Measurements from ENCODE around the gene HOXB3. TPM values are rescaled to one million over a fixed set of nuclear protein-coding genes. Genes with fewer than 3 reads are reported as not detected.

HOXB3 gene
- polyA plus RNA-seq, 1 donor from 2014 or later = not detected

- Histone ChIP-seq H3K27ac (ENCODE audit: low read length) (no peak overlapping the region), H3K9me2 (ENCODE audit: insufficient read depth, low read length) (no peaks in the 10 kb centered on the region), H3K79me2 (replicated peaks; ENCODE audit: insufficient read depth, low read length) (no peaks in the 10 kb centered on the region), H4K20me1 (ENCODE audit: insufficient read depth) (no peaks in the 10 kb centered on the region), H3K9ac (ENCODE audit: low read length) (no peak overlapping the region), H2AFZ (ENCODE audit: low read depth, low read length) (no peak overlapping the region), H3F3A (ENCODE audit: insufficient read depth, low read length, poor library complexity, severe bottlenecking) (no peaks in the 10 kb centered on the region), H3K36me3 (ENCODE audit: insufficient read depth, low read length) (no peaks in the 10 kb centered on the region), H3K4me2 (ENCODE audit: low read length) (no peak overlapping the region), H3K27me3 (ENCODE audit: insufficient read depth, low read depth, low read length) (peaks cover 100% of the 10 kb centered on the region), H3K4me3 (ENCODE audit: low read length) (no peak overlapping the region), H3K9me3 (ENCODE audit: low read length) (no peaks in the 10 kb centered on the region)
- TF ChIP-seq SMC3 (conservative IDR thresholded peaks at IDR 0.05; ENCODE audit: poor library complexity) (no peak), EP300 (conservative IDR thresholded peaks at IDR 0.05; ENCODE audit: poor library complexity, severe bottlenecking) (no peak), EZH2 (IDR thresholded peaks at IDR 0.05; ENCODE audit: borderline replicate concordance, insufficient read depth, low read length, poor library complexity, severe bottlenecking) (no peak), RAD21 (conservative IDR thresholded peaks at IDR 0.05) (no peak), POLR2AphosphoS5 (IDR thresholded peaks at IDR 0.05) (no peak), TAF1 (IDR thresholded peaks at IDR 0.05; ENCODE audit: low read depth) (no peak), REST (IDR thresholded peaks at IDR 0.05; ENCODE audit: borderline replicate concordance) (no peak), MXI1 (conservative IDR thresholded peaks at IDR 0.05; ENCODE audit: poor library complexity, severe bottlenecking) (no peak), CTCF (IDR thresholded peaks at IDR 0.05; ENCODE audit: poor library complexity, severe bottlenecking) (no peak)
These were observed 41.3 kb downstream of the HOXB3 start for GRCh38 chr17:48548523-48549280.

GRCh38 chr17:48547808-48548522, 42.1 kb downstream of the HOXB3 start:
- Histone ChIP-seq H3K9me3 (ENCODE audit: low read length) (no peaks in the 10 kb centered on the region), H4K20me1 (ENCODE audit: insufficient read depth) (no peaks in the 10 kb centered on the region), H2AFZ (ENCODE audit: low read depth, low read length) (no peak overlapping the region), H3K4me2 (ENCODE audit: low read length) (no peak overlapping the region), H3K36me3 (ENCODE audit: insufficient read depth, low read length) (no peaks in the 10 kb centered on the region), H3K79me2 (replicated peaks; ENCODE audit: insufficient read depth, low read length) (no peaks in the 10 kb centered on the region), H3K27ac (ENCODE audit: low read length) (no peak overlapping the region), H3K27me3 (ENCODE audit: insufficient read depth, low read depth, low read length) (peaks cover 100% of the 10 kb centered on the region), H3K9me2 (ENCODE audit: insufficient read depth, low read length) (no peaks in the 10 kb centered on the region), H3F3A (ENCODE audit: insufficient read depth, low read length, poor library complexity, severe bottlenecking) (no peaks in the 10 kb centered on the region), H3K4me3 (ENCODE audit: low read length) (no peak overlapping the region), H3K9ac (ENCODE audit: low read length) (no peak overlapping the region)
- TF ChIP-seq EZH2 (IDR thresholded peaks at IDR 0.05; ENCODE audit: borderline replicate concordance, insufficient read depth, low read length, poor library complexity, severe bottlenecking) (no peak), MXI1 (conservative IDR thresholded peaks at IDR 0.05; ENCODE audit: poor library complexity, severe bottlenecking) (no peak), SMC3 (conservative IDR thresholded peaks at IDR 0.05; ENCODE audit: poor library complexity) (no peak), EP300 (conservative IDR thresholded peaks at IDR 0.05; ENCODE audit: poor library complexity, severe bottlenecking) (no peak), CTCF (IDR thresholded peaks at IDR 0.05; ENCODE audit: poor library complexity, severe bottlenecking) (no peak), POLR2AphosphoS5 (IDR thresholded peaks at IDR 0.05) (no peak), REST (IDR thresholded peaks at IDR 0.05; ENCODE audit: borderline replicate concordance) (no peak), TAF1 (IDR thresholded peaks at IDR 0.05; ENCODE audit: low read depth) (no peak), RAD21 (conservative IDR thresholded peaks at IDR 0.05) (no peak)

Data from neural cell (in vitro differentiated cells).